Kidney (tissue), 14 donors: Measurements from ENCODE around the gene TRIM22. TPM values are rescaled to one million over a fixed set of nuclear protein-coding genes. Genes with fewer than 3 reads are reported as not detected.
"Not testable (repeated sequence)": the region's sequence is repeated elsewhere in the genome, so short reads cannot be mapped to it uniquely, and the experiment has no call there.

Experiments
- DNase-seq, 5 donors: peaks; one replicate each; pipeline ENCODE4 v3.0.0-alpha.2; 2013 to 2020
- FAIRE-seq: peaks from 2 replicates; lab custom pipeline; 2012; peaks lifted over from hg19 to GRCh38; lab: Jason Lieb, UNC
- H3K27ac ChIP-seq, 2 donors: one replicate each; pipeline ENCODE4 v1.7.0; 2013; ENCODE audit warnings: low read depth in 2 of 2, low read length in 2 of 2, inconsistent platforms in 1 of 2
- H3K27me3 ChIP-seq: one replicate; pipeline ENCODE4 v1.7.1; 2013; ENCODE audit warnings: low read length, inconsistent platforms; ENCODE audit not compliant: control insufficient read depth, insufficient read depth
- H3K36me3 ChIP-seq, 3 donors: one replicate each; pipeline versions ENCODE4 v1.7.0 to v1.7.1; 2013; ENCODE audit warnings: low read length in 3 of 3, control low read depth in 1 of 3, inconsistent platforms in 1 of 3; ENCODE audit not compliant: insufficient read depth in 3 of 3, control insufficient read depth in 2 of 3
- H3K4me1 ChIP-seq, 3 donors: one replicate each; pipeline versions ENCODE4 v1.7.0 to v1.7.1; 2013; ENCODE audit warnings: low read length in 3 of 3, inconsistent platforms in 1 of 3, low read depth in 1 of 3; ENCODE audit not compliant: control insufficient read depth in 2 of 3, insufficient read depth in 2 of 3
- H3K4me3 ChIP-seq, 3 donors: one replicate each; pipeline versions ENCODE4 v1.7.0 to v1.8.1; 2013; ENCODE audit warnings: low read length in 3 of 3, control low read depth in 1 of 3, inconsistent platforms in 1 of 3
- H3K9ac ChIP-seq, 3 donors: one replicate each; pipeline versions ENCODE4 v1.7.0 to v1.7.1; 2013; ENCODE audit warnings: low read length in 3 of 3, control low read depth in 1 of 3, inconsistent platforms in 1 of 3
- H3K9me3 ChIP-seq, 3 donors: one replicate each; pipeline versions ENCODE4 v1.7.0 to v1.7.1; 2013; ENCODE audit warnings: low read length in 3 of 3, control low read depth in 1 of 3, inconsistent platforms in 1 of 3; ENCODE audit not compliant: control insufficient read depth in 2 of 3, insufficient read depth in 1 of 3
- CTCF ChIP-seq: IDR thresholded peaks from 3 replicates; pipeline ENCODE4 v1.5.1; 2012; ENCODE audit warnings: mild to moderate bottlenecking, moderate library complexity, borderline replicate concordance; ENCODE audit not compliant: insufficient read depth; ENCODE audit errors: extremely low read depth
- intact Hi-C: fragments of 100-400 bp; cut with DNase I; formaldehyde crosslinking; loops from one replicate; pipeline ENCODE4 v1.11.1; 2022
- polyA plus RNA-seq: library from polyadenylated mRNA; stranded (reverse); fragments of 350-450 nt; fragmentation: Illumina TruSeq; extraction: RNeasy Lipid Tissue Mini Kit (QIAGEN cat#74804); gene quantifications from one replicate; pipeline ENCODE4 v1.2.3, GENCODE V29; 2014; ENCODE audit warnings: low read depth, low replicate concordance; ENCODE audit not compliant: insufficient read depth
- total RNA-seq: library from RNA; stranded (reverse); fragmentation: NEBNext Ultra II Directional; extraction: Animal tissue kit (Norgen Biotek cat#: 25700); gene quantifications from one replicate; pipeline ENCODE4 v1.2.1, GENCODE V29; 2021
- donor health status: control.
- donor health status: control.
- donor health status: control.
- donor health status: control.
- donor health status: control.
- donor health status: DM: yes; HTN: yes; CAD: no.
- donor health status: Normal renal cell carcinoma (clear cell type).

TRIM22 gene
- total and polyA plus RNA-seq, 2 donors from 2014 or later = 11.5 to 80.9 TPM

DNA sequence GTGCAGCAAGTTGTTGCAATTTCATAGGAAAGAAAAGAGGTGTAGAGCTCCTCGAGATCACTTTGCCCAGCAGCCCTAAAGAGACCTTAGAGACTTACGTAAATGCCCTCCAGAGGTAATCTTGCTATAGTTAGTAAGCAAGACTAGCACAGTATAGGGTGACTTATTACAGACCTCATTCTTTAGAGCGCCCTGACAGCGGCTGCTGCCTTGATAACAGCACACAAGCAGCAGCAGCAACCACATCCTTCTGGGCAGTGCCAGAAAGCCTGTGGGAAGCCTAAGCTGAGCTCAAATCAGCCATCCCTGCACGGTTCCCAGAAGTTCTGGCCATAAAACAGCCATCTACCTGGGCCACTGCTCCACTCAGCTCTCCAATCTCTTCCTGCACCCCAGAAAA, 24.1 kb downstream of the TRIM22 start:
- Histone ChIP-seq H3K27me3 (no peaks in the 10 kb centered on the region), H3K27ac (no peak overlapping the region), H3K36me3 (peaks cover 0 to 6% (median 3%) of the 10 kb centered on the region in 3 donors), H3K9me3 (no peaks in the 10 kb centered on the region), H3K9ac (no peak overlapping the region), H3K4me3 (no peak overlapping the region), H3K4me1 (no peaks in the 10 kb centered on the region)
- DNase-seq (no peak), FAIRE-seq (no peak)
- TF ChIP-seq CTCF = no peak
- intact Hi-C loops = no loop called here

DNA sequence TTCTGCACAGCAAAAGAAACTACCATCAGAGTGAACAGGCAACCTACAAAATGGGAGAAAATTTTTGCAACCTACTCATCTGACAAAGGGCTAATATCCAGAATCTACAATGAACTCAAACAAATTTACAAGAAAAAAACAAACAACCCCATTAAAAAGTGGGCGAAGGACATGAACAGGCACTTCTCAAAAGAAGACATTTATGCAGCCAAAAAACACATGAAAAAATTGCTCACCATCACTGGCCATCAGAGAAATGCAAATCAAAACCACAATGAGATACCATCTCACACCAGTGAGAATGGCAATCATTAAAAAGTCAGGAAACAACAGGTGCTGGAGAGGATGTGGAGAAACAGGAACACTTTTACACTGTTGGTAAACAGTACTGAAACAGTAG, 26.9 kb downstream of the TRIM22 start:
- H3K4me3 ChIP-seq, H3K36me3 ChIP-seq, H3K27me3 ChIP-seq, H3K9me3 ChIP-seq, intact Hi-C loops, FAIRE-seq, H3K27ac ChIP-seq, H3K4me1 ChIP-seq, DNase-seq, H3K9ac ChIP-seq: not testable (repeated sequence)

- Histone ChIP-seq H3K4me3 (no peak overlapping the region), H3K27me3 (no peaks in the 10 kb centered on the region), H3K27ac (no peak overlapping the region), H3K36me3 (no peaks in the 10 kb centered on the region), H3K9ac (no peak overlapping the region), H3K9me3 (no peaks in the 10 kb centered on the region), H3K4me1 (no peaks in the 10 kb centered on the region)
- no peak for DNase-seq
- no peak for FAIRE-seq
- TF ChIP-seq CTCF = no peak
- intact Hi-C loops = no loop called here
Observed at GRCh38 chr11:5719703-5720495, 30.3 kb downstream of the TRIM22 start.

GRCh38 chr11:5722622-5723021, 33.0 kb downstream of the TRIM22 start:
- Histone ChIP-seq H3K9ac (no peak overlapping the region), H3K36me3 (no peaks in the 10 kb centered on the region), H3K4me1 (no peaks in the 10 kb centered on the region), H3K27ac (no peak overlapping the region), H3K4me3 (no peak overlapping the region), H3K9me3 (no peaks in the 10 kb centered on the region), H3K27me3 (no peaks in the 10 kb centered on the region)
- FAIRE-seq = no peak
- intact Hi-C loops = no loop called here
- TF ChIP-seq CTCF = no peak
- no peak for DNase-seq
